ENCODE measurements around the gene ATP6V1F. TPM values are rescaled to one million over a fixed set of nuclear protein-coding genes. Genes with fewer than 3 reads are reported as not detected.

The ATP6V1F gene
- 282 and 295 TPM in 2 replicates for polyA plus RNA-seq (2013)

GRCh38 chr7:128862571-128863432 lies at the start of gene ATP6V1F:
Gene ATP6V1F, plus strand, starts transcription at chr7:128862856. Its CDS starts 49 bp downstream, at chr7:128862905.
- peak within 1 kb of the TSS; percentile 73 for H3K14ac ChIP-seq (ENCODE audit: low read length)
- H3K9ac ChIP-seq (ENCODE audit: low read length), result peak within 1 kb of the TSS; percentile 77
- peak within 1 kb of the TSS; percentile 23 for H3K4ac ChIP-seq (ENCODE audit: low read depth, low read length)
- no peaks in the 10 kb centered on the region for H3K9me3 ChIP-seq (ENCODE audit: insufficient read depth, low read depth, low read length)
- peak within 1 kb of the TSS; percentile 86 for H3K4me3 ChIP-seq (ENCODE audit: low read depth, low read length)
- H3K27me3 ChIP-seq (ENCODE audit: insufficient read depth, low read length), result peaks cover 1% of the 10 kb centered on the region
- DNase-seq, result peak; percentile 97 to 99
- peak within 1 kb of the TSS; percentile 15 for H2BK120ac ChIP-seq (ENCODE audit: insufficient read depth, low read length, poor library complexity)
- peak within 1 kb of the TSS; percentile 50 for H4K91ac ChIP-seq (ENCODE audit: low read depth, low read length)
- peaks cover 8% of the 10 kb centered on the region for H3K79me1 ChIP-seq (ENCODE audit: low read length)
- H3K23ac ChIP-seq (ENCODE audit: low read length), result no peak within 1 kb of the TSS
- peak within 1 kb of the TSS; percentile 49 for H4K12ac ChIP-seq (ENCODE audit: low read depth, low read length)
- H2BK12ac ChIP-seq (ENCODE audit: low read length), result no peak within 1 kb of the TSS
- peak within 1 kb of the TSS; percentile 73 for H3K4me2 ChIP-seq (ENCODE audit: low read length)
- H2AK5ac ChIP-seq (ENCODE audit: low read length), result peak within 1 kb of the TSS; percentile 52
- H3K4me1 ChIP-seq (ENCODE audit: control insufficient read depth in 1 of 2, insufficient read depth in 2 of 2, low read length in 2 of 2), result peaks cover 2 to 4% of the 10 kb centered on the region in 2 experiments
- peak within 1 kb of the TSS; percentile 24 for H2BK5ac ChIP-seq (ENCODE audit: low read depth, low read length, poor library complexity)
- peak within 1 kb of the TSS; percentile 6 for H3K27ac ChIP-seq (ENCODE audit: low read depth, low read length)
- peaks cover 4% of the 10 kb centered on the region for H3K79me2 ChIP-seq (ENCODE audit: control insufficient read depth, insufficient read depth, low read length, poor library complexity)
- H3K36me3 ChIP-seq (ENCODE audit: control insufficient read depth in 1 of 2, insufficient read depth in 2 of 2, low read length in 2 of 2), result peaks cover 26 to 30% of the 10 kb centered on the region in 2 experiments
- no CpG with 5 or more reads among the region's 65 CpGs for WGBS (ENCODE audit: extremely low coverage, insufficient coverage, insufficient read length)
- H2AFZ ChIP-seq (ENCODE audit: insufficient read depth, low read length, poor library complexity), result peak within 1 kb of the TSS; percentile 66
- peak within 1 kb of the TSS; percentile 48 for H3K18ac ChIP-seq (ENCODE audit: low read length)
- H4K8ac ChIP-seq (ENCODE audit: low read depth, low read length), result peak within 1 kb of the TSS; percentile 56

GRCh38 chr7:128814499-128814898 lies 48.2 kb upstream of the ATP6V1F start:
- Histone ChIP-seq H3K4me2 (ENCODE audit: low read length) (no peak overlapping the region), H2BK12ac (ENCODE audit: low read length) (no peak overlapping the region), H2BK5ac (ENCODE audit: low read depth, low read length, poor library complexity) (no peak overlapping the region), H3K18ac (ENCODE audit: low read length) (no peak overlapping the region), H3K23ac (ENCODE audit: low read length) (no peak overlapping the region), H3K9me3 (ENCODE audit: insufficient read depth, low read depth, low read length) (no peaks in the 10 kb centered on the region), H4K91ac (ENCODE audit: low read depth, low read length) (no peak overlapping the region), H2AK5ac (ENCODE audit: low read length) (no peak overlapping the region), H4K8ac (ENCODE audit: low read depth, low read length) (no peak overlapping the region), H3K14ac (ENCODE audit: low read length) (no peak overlapping the region), H3K79me2 (ENCODE audit: control insufficient read depth, insufficient read depth, low read length, poor library complexity) (no peaks in the 10 kb centered on the region), H4K12ac (ENCODE audit: low read depth, low read length) (no peak overlapping the region), H2BK120ac (ENCODE audit: insufficient read depth, low read length, poor library complexity) (no peak overlapping the region), H3K36me3 (ENCODE audit: control insufficient read depth in 1 of 2, insufficient read depth in 2 of 2, low read length in 2 of 2) (no peaks in the 10 kb centered on the region), H3K4ac (ENCODE audit: low read depth, low read length) (no peak overlapping the region), H3K27me3 (ENCODE audit: insufficient read depth, low read length) (no peaks in the 10 kb centered on the region), H3K4me3 (ENCODE audit: low read depth, low read length) (no peak overlapping the region), H2AFZ (ENCODE audit: insufficient read depth, low read length, poor library complexity) (no peak overlapping the region), H3K4me1 (ENCODE audit: control insufficient read depth in 1 of 2, insufficient read depth in 2 of 2, low read length in 2 of 2) (no peaks in the 10 kb centered on the region), H3K9ac (ENCODE audit: low read length) (no peak overlapping the region), H3K79me1 (ENCODE audit: low read length) (no peaks in the 10 kb centered on the region), H3K27ac (ENCODE audit: low read depth, low read length) (no peak overlapping the region)
- no peak for DNase-seq
- no CpG with 5 or more reads among the region's 6 CpGs for WGBS (ENCODE audit: extremely low coverage, insufficient coverage, insufficient read length)

- WGBS (ENCODE audit: extremely low coverage, insufficient coverage, insufficient read length), result no CpG with 5 or more reads among the region's 7 CpGs
- H2BK120ac ChIP-seq (ENCODE audit: insufficient read depth, low read length, poor library complexity), result no peak overlapping the region
- no peak for DNase-seq
These were observed 47.2 kb upstream of the ATP6V1F start for GRCh38 chr7:128815289-128815942.

GRCh38 chr7:128818694-128819093 lies 44.0 kb upstream of the ATP6V1F start:
- Histone ChIP-seq H3K4ac (ENCODE audit: low read depth, low read length) (no peak overlapping the region), H3K14ac (ENCODE audit: low read length) (no peak overlapping the region), H3K79me1 (ENCODE audit: low read length) (no peaks in the 10 kb centered on the region), H2BK12ac (ENCODE audit: low read length) (no peak overlapping the region), H2AK5ac (ENCODE audit: low read length) (no peak overlapping the region), H3K27me3 (ENCODE audit: insufficient read depth, low read length) (no peaks in the 10 kb centered on the region), H2AFZ (ENCODE audit: insufficient read depth, low read length, poor library complexity) (no peak overlapping the region), H3K4me1 (ENCODE audit: control insufficient read depth in 1 of 2, insufficient read depth in 2 of 2, low read length in 2 of 2) (no peaks in the 10 kb centered on the region), H3K9ac (ENCODE audit: low read length) (no peak overlapping the region), H3K23ac (ENCODE audit: low read length) (no peak overlapping the region), H3K4me3 (ENCODE audit: low read depth, low read length) (no peak overlapping the region), H3K27ac (ENCODE audit: low read depth, low read length) (no peak overlapping the region), H3K18ac (ENCODE audit: low read length) (no peak overlapping the region), H3K9me3 (ENCODE audit: insufficient read depth, low read depth, low read length) (no peaks in the 10 kb centered on the region), H4K8ac (ENCODE audit: low read depth, low read length) (no peak overlapping the region), H3K4me2 (ENCODE audit: low read length) (no peak overlapping the region), H2BK120ac (ENCODE audit: insufficient read depth, low read length, poor library complexity) (no peak overlapping the region), H4K91ac (ENCODE audit: low read depth, low read length) (no peak overlapping the region), H3K79me2 (ENCODE audit: control insufficient read depth, insufficient read depth, low read length, poor library complexity) (no peaks in the 10 kb centered on the region), H2BK5ac (ENCODE audit: low read depth, low read length, poor library complexity) (no peak overlapping the region), H4K12ac (ENCODE audit: low read depth, low read length) (no peak overlapping the region), H3K36me3 (ENCODE audit: control insufficient read depth in 1 of 2, insufficient read depth in 2 of 2, low read length in 2 of 2) (no peaks in the 10 kb centered on the region)
- no peak for DNase-seq
- WGBS (ENCODE audit: extremely low coverage, insufficient coverage, insufficient read length), result no CpG with 5 or more reads among the region's 3 CpGs

More at GRCh38 chr7:128815289-128815942, 47.2 kb upstream of the ATP6V1F start:
- no peak overlapping the region for H2AK5ac ChIP-seq (ENCODE audit: low read length)
- H3K27me3 ChIP-seq (ENCODE audit: insufficient read depth, low read length), result no peaks in the 10 kb centered on the region
- no peak overlapping the region for H2AFZ ChIP-seq (ENCODE audit: insufficient read depth, low read length, poor library complexity)
- H3K4ac ChIP-seq (ENCODE audit: low read depth, low read length), result no peak overlapping the region
- no peaks in the 10 kb centered on the region for H3K79me2 ChIP-seq (ENCODE audit: control insufficient read depth, insufficient read depth, low read length, poor library complexity)
- H3K27ac ChIP-seq (ENCODE audit: low read depth, low read length), result no peak overlapping the region
- H3K9ac ChIP-seq (ENCODE audit: low read length), result no peak overlapping the region
- no peaks in the 10 kb centered on the region for H3K4me1 ChIP-seq (ENCODE audit: control insufficient read depth in 1 of 2, insufficient read depth in 2 of 2, low read length in 2 of 2)
- H3K4me2 ChIP-seq (ENCODE audit: low read length), result no peak overlapping the region
- no peak overlapping the region for H2BK5ac ChIP-seq (ENCODE audit: low read depth, low read length, poor library complexity)
- H4K8ac ChIP-seq (ENCODE audit: low read depth, low read length), result no peak overlapping the region
- H3K4me3 ChIP-seq (ENCODE audit: low read depth, low read length), result no peak overlapping the region
- H3K36me3 ChIP-seq (ENCODE audit: control insufficient read depth in 1 of 2, insufficient read depth in 2 of 2, low read length in 2 of 2), result no peaks in the 10 kb centered on the region
- H4K12ac ChIP-seq (ENCODE audit: low read depth, low read length), result no peak overlapping the region
- H3K14ac ChIP-seq (ENCODE audit: low read length), result no peak overlapping the region
- H3K9me3 ChIP-seq (ENCODE audit: insufficient read depth, low read depth, low read length), result no peaks in the 10 kb centered on the region
- no peak overlapping the region for H3K18ac ChIP-seq (ENCODE audit: low read length)
- H2BK12ac ChIP-seq (ENCODE audit: low read length), result no peak overlapping the region
- H4K91ac ChIP-seq (ENCODE audit: low read depth, low read length), result no peak overlapping the region
- H3K23ac ChIP-seq (ENCODE audit: low read length), result no peak overlapping the region
- H3K79me1 ChIP-seq (ENCODE audit: low read length), result no peaks in the 10 kb centered on the region
